Common myeloid progenitor, CD34-positive (primary cell): ENCODE results near the gene CSE1L.
"Not testable (repeated sequence)": the region's sequence is repeated elsewhere in the genome, so short reads cannot be mapped to it uniquely, and the experiment has no call there.

Experiments
- CTCF ChIA-PET: fragments of 350-600 bp; sonication (Branson Sonifier 250); formaldehyde crosslinking; loops from one replicate; lab custom pipeline; 2021; ENCODE audit warnings: antibody characterized with exemption; lab: Charles Lee
- POLR2A ChIA-PET: fragments of 350-600 bp; sonication (Branson Sonifier 250); formaldehyde crosslinking; loops from one replicate; lab custom pipeline; 2021; ENCODE audit warnings: antibody characterized with exemption; lab: Charles Lee
- DNase-seq, 3 donors: peaks; one replicate each; pipeline versions ENCODE4 v3.0.0 to v3.0.0-alpha.2; 2013
- H3K27ac ChIP-seq, 2 experiments: 1 replicate in 1 of 2; 2 replicates in 1 of 2; pipeline ENCODE4 v1.7.0; 2013; ENCODE audit warnings: inconsistent platforms in 2 of 2, low read length in 2 of 2, mild to moderate bottlenecking in 2 of 2, low read depth in 1 of 2, moderate library complexity in 1 of 2; ENCODE audit not compliant: severe bottlenecking in 2 of 2, insufficient read depth in 1 of 2, poor library complexity in 1 of 2
- H3K27me3 ChIP-seq, 5 experiments: replicated peaks in 2 of 5; 1 replicate in 3 of 5; 2 replicates in 2 of 5; pipeline versions ENCODE4 v1.6.1 to v1.7.0; 2013; ENCODE audit warnings: low read length in 4 of 5, mild to moderate bottlenecking in 2 of 5, moderate library complexity in 2 of 5, inconsistent platforms in 1 of 5; ENCODE audit not compliant: insufficient read depth in 5 of 5, control insufficient read depth in 4 of 5
- H3K36me3 ChIP-seq, 4 experiments: 1 replicate in 2 of 4; 2 replicates in 2 of 4; pipeline versions ENCODE4 v1.6.1 to v1.7.0; 2013; ENCODE audit warnings: low read length in 3 of 4, control low read depth in 1 of 4, mild to moderate bottlenecking in 1 of 4; ENCODE audit not compliant: control insufficient read depth in 4 of 4, insufficient read depth in 4 of 4
- H3K4me1 ChIP-seq, 4 experiments: 1 replicate in 3 of 4; 2 replicates in 1 of 4; pipeline versions ENCODE4 v1.6.1 to v1.7.1; 2013; ENCODE audit warnings: low read length in 3 of 4, mild to moderate bottlenecking in 3 of 4, control low read depth in 1 of 4, inconsistent platforms in 1 of 4, moderate library complexity in 1 of 4; ENCODE audit not compliant: control insufficient read depth in 4 of 4, insufficient read depth in 4 of 4; ENCODE audit errors: control extremely low read depth in 1 of 4
- H3K4me3 ChIP-seq, 7 experiments: 1 replicate in 4 of 7; 2 replicates in 3 of 7; pipeline versions ENCODE4 v1.5.1 to v1.7.0; 2013; ENCODE audit warnings: mild to moderate bottlenecking in 7 of 7, low read length in 6 of 7, moderate library complexity in 6 of 7, inconsistent platforms in 2 of 7, low read depth in 2 of 7, control low read depth in 1 of 7; ENCODE audit not compliant: insufficient read depth in 4 of 7, control insufficient read depth in 1 of 7; ENCODE audit errors: extremely low read depth in 1 of 7
- H3K9me3 ChIP-seq, 5 experiments: 1 replicate in 4 of 5; 2 replicates in 1 of 5; pipeline versions ENCODE4 v1.6.1 to v1.7.1; 2013; ENCODE audit warnings: low read length in 4 of 5, mild to moderate bottlenecking in 2 of 5, inconsistent platforms in 1 of 5, low read depth in 1 of 5, moderate library complexity in 1 of 5; ENCODE audit not compliant: control insufficient read depth in 4 of 5, insufficient read depth in 2 of 5; ENCODE audit errors: control extremely low read depth in 1 of 5
- WGBS: methylation state at CpG from one replicate; pipeline ENCODE4 v1.1.5; 2013; ENCODE audit not compliant: insufficient coverage; 5-methylcytosine and 5-hydroxymethylcytosine counted together

Gene CSE1L

GRCh38 chr20:49024220-49024619, 21.9 kb upstream of the CSE1L start:
- H3K36me3 ChIP-seq, result peaks cover 17 to 68% (median 43%) of the 10 kb centered on the region in 4 experiments
- H3K27me3 ChIP-seq, result no peaks in the 10 kb centered on the region
- H3K9me3 ChIP-seq, result no peaks in the 10 kb centered on the region
- no peaks in the 10 kb centered on the region for H3K4me1 ChIP-seq
- no peak overlapping the region for H3K4me3 ChIP-seq
- no peak for DNase-seq
- no peak overlapping the region for H3K27ac ChIP-seq
- POLR2A ChIA-PET, result no interaction called here
- no CpG with 5 or more reads among the region's 5 CpGs for WGBS
- CTCF ChIA-PET, result interaction anchor here (1.1 kb wide), 1 partner anchor 75 kb away, joined by 3 read pairs; no protein-coding TSS in a partner anchor

- POLR2A ChIA-PET, result not testable (repeated sequence)
- peaks cover 17 to 73% (median 41%) of the 10 kb centered on the region in 4 experiments for H3K36me3 ChIP-seq
These were observed 17.9 kb upstream of the CSE1L start for GRCh38 chr20:49028177-49028576.

GRCh38 chr20:49028684-49029083, 17.4 kb upstream of the CSE1L start:
- H3K4me3 ChIP-seq, result no peak overlapping the region
- H3K27me3 ChIP-seq, result no peaks in the 10 kb centered on the region
- H3K9me3 ChIP-seq, result no peaks in the 10 kb centered on the region
- H3K36me3 ChIP-seq, result peaks cover 19 to 77% (median 43%) of the 10 kb centered on the region in 4 experiments
- no peaks in the 10 kb centered on the region for H3K4me1 ChIP-seq
- CTCF ChIA-PET, result interaction anchor here (1.0 to 2.3 kb wide), 7 partner anchors 9 to 36 kb away, joined by 3 to 9 read pairs (median 3); partner anchors contain the start of gene CSE1L
- peak; percentile 16 to 44 (median 39) for DNase-seq
- POLR2A ChIA-PET, result no interaction called here
- no peak overlapping the region for H3K27ac ChIP-seq
- no CpG with 5 or more reads among the region's 2 CpGs for WGBS

More at GRCh38 chr20:49028177-49028576, 17.9 kb upstream of the CSE1L start:
- WGBS, result 90% methylated on average over 2 of the region's 2 CpGs
- not testable (repeated sequence) for H3K27ac ChIP-seq, H3K27me3 ChIP-seq, H3K4me3 ChIP-seq, H3K4me1 ChIP-seq, H3K9me3 ChIP-seq, DNase-seq
- CTCF ChIA-PET, result interaction anchor here (1.1 to 2.3 kb wide), 4 partner anchors 8 to 35 kb away, joined by 3 to 9 read pairs (median 6); no protein-coding TSS in a partner anchor

GRCh38 chr20:49029203-49029602, 16.9 kb upstream of the CSE1L start:
- H3K9me3 ChIP-seq, result no peaks in the 10 kb centered on the region
- H3K4me3 ChIP-seq, result no peak overlapping the region
- ChIA-PET CTCF (interaction anchor here (1.0 to 2.3 kb wide), 6 partner anchors 8 to 35 kb away, joined by 3 to 9 read pairs (median 5); partner anchors contain the start of gene CSE1L), POLR2A (no interaction called here)
- peaks cover 17 to 78% (median 44%) of the 10 kb centered on the region in 4 experiments for H3K36me3 ChIP-seq
- H3K27ac ChIP-seq, result no peak overlapping the region
- WGBS, result 100% methylated on average over 1 of the region's 1 CpG
- no peak for DNase-seq
- H3K4me1 ChIP-seq, result no peaks in the 10 kb centered on the region
- H3K27me3 ChIP-seq, result no peaks in the 10 kb centered on the region

- Histone ChIP-seq H3K27ac (no peak overlapping the region), H3K27me3 (peaks cover 0 to 3% (median 0%) of the 10 kb centered on the region in 5 experiments), H3K4me3 (no peak overlapping the region), H3K36me3 (peaks cover 11 to 75% (median 40%) of the 10 kb centered on the region in 4 experiments), H3K9me3 (no peaks in the 10 kb centered on the region), H3K4me1 (no peaks in the 10 kb centered on the region)
- POLR2A ChIA-PET, result no interaction called here
- CTCF ChIA-PET, result interaction anchor here (1.1 to 1.3 kb wide), 2 partner anchors 10 to 15 kb away, joined by 3 read pairs; partner anchors contain the start of gene CSE1L
- DNase-seq, result no peak
- WGBS, result 97% methylated on average over 4 of the region's 6 CpGs
These were observed 15.0 kb upstream of the CSE1L start for GRCh38 chr20:49030954-49031619.

GRCh38 chr20:49032455-49032854, 13.7 kb upstream of the CSE1L start:
- no peaks in the 10 kb centered on the region for H3K9me3 ChIP-seq
- H3K27ac ChIP-seq, result no peak overlapping the region
- POLR2A ChIA-PET, result no interaction called here
- 95% methylated on average over 4 of the region's 8 CpGs for WGBS
- CTCF ChIA-PET, result interaction anchor here (0.6 to 1.1 kb wide), 4 partner anchors 17 to 25 kb away, joined by 3 to 4 read pairs (median 3); no protein-coding TSS in a partner anchor
- peaks cover 9 to 65% (median 36%) of the 10 kb centered on the region in 4 experiments for H3K36me3 ChIP-seq
- H3K4me3 ChIP-seq, result no peak overlapping the region
- peaks cover 3 to 5% (median 4%) of the 10 kb centered on the region in 4 experiments for H3K4me1 ChIP-seq
- peaks cover 0 to 3% (median 0%) of the 10 kb centered on the region in 5 experiments for H3K27me3 ChIP-seq
- DNase-seq, result no peak
